Neural cell (in vitro differentiated cells): Measurements from ENCODE around the gene CLDN4. TPM values are rescaled to one million over a fixed set of nuclear protein-coding genes. Genes with fewer than 3 reads are reported as not detected.

Source experiments
- H2AFZ ChIP-seq: fragments of 200-600, 300-800 bp; sonication (generic), shearing (Covaris generic); 2 replicates; pipeline ENCODE4 v1.6.0; 2014; ENCODE audit warnings: low read depth, mild to moderate bottlenecking, antibody characterized with exemption, low read length, moderate library complexity
- H3F3A ChIP-seq: fragments of 200-600 bp; shearing (Covaris generic); 2 replicates; pipeline ENCODE4 v1.6.1; 2016; ENCODE audit warnings: mild to moderate bottlenecking, moderate library complexity, mixed read lengths, antibody characterized with exemption, low read length; ENCODE audit not compliant: insufficient read depth, poor library complexity, severe bottlenecking
- H3K27ac ChIP-seq: fragments of 200-600, 300-800 bp; sonication (generic), shearing (Covaris generic); 2 replicates; pipeline ENCODE4 v1.5.1; 2014; ENCODE audit warnings: mild to moderate bottlenecking, low read length, moderate library complexity
- H3K27me3 ChIP-seq: fragments of 300-800, 200-600 bp; sonication (generic), shearing (Covaris generic); 2 replicates; pipeline ENCODE4 v1.6.0; 2014; ENCODE audit warnings: mild to moderate bottlenecking, low read depth, low read length, moderate library complexity; ENCODE audit not compliant: insufficient read depth
- H3K36me3 ChIP-seq: fragments of 300-800, 200-600 bp; sonication (generic), shearing (Covaris generic); 2 replicates; pipeline ENCODE4 v1.5.1; 2014; ENCODE audit warnings: mild to moderate bottlenecking, antibody characterized with exemption, low read length, moderate library complexity; ENCODE audit not compliant: insufficient read depth
- H3K4me2 ChIP-seq: fragments of 300-800, 200-600 bp; sonication (generic), shearing (Covaris generic); 2 replicates; pipeline ENCODE4 v1.6.0; 2014; ENCODE audit warnings: mild to moderate bottlenecking, low read length
- H3K4me3 ChIP-seq: fragments of 300-800, 200-600 bp; sonication (generic), shearing (Covaris generic); 2 replicates; pipeline ENCODE4 v1.5.1; 2014; ENCODE audit warnings: mild to moderate bottlenecking, low read length, moderate library complexity
- H3K79me2 ChIP-seq: fragments of 200-600 bp; shearing (Covaris generic); replicated peaks from 2 replicates; pipeline ENCODE4 v1.6.0; 2014; ENCODE audit warnings: mild to moderate bottlenecking, low read length, moderate library complexity; ENCODE audit not compliant: insufficient read depth
- H3K9ac ChIP-seq: fragments of 300-800, 200-600 bp; sonication (generic), shearing (Covaris generic); 2 replicates; pipeline ENCODE4 v1.6.1; 2016; ENCODE audit warnings: mild to moderate bottlenecking, low read length, mixed read lengths
- H3K9me2 ChIP-seq: fragments of 200-600 bp; shearing (Covaris generic); 2 replicates; pipeline ENCODE4 v1.6.1; 2016; ENCODE audit warnings: mild to moderate bottlenecking, low read length, mixed read lengths; ENCODE audit not compliant: insufficient read depth
- H3K9me3 ChIP-seq: fragments of 200-600, 300-800 bp; sonication (generic), shearing (Covaris generic); 2 replicates; pipeline ENCODE4 v1.6.1; 2016; ENCODE audit warnings: mild to moderate bottlenecking, mixed run types, low read length, moderate library complexity, mixed read lengths
- H4K20me1 ChIP-seq: fragments of 200-600 bp; shearing (Covaris generic); 2 replicates; pipeline ENCODE4 v1.6.1; 2016; ENCODE audit warnings: mild to moderate bottlenecking, mixed run types; ENCODE audit not compliant: insufficient read depth
- EP300 ChIP-seq: fragments of 450-650 bp; conservative IDR thresholded peaks from 2 replicates; pipeline ENCODE4 v1.6.1; 2014; ENCODE audit warnings: antibody characterized with exemption, mild to moderate bottlenecking, moderate library complexity; ENCODE audit not compliant: poor library complexity, severe bottlenecking
- EZH2 ChIP-seq: fragments of 200-600, 300-800 bp; shearing (Covaris generic), sonication (generic); IDR thresholded peaks from 2 replicates; pipeline ENCODE4 v1.6.1; 2014; ENCODE audit warnings: antibody characterized with exemption, low read length, borderline replicate concordance, mild to moderate bottlenecking; ENCODE audit not compliant: insufficient read depth, poor library complexity, severe bottlenecking
- MXI1 ChIP-seq: fragments of 450-650 bp; conservative IDR thresholded peaks from 2 replicates; pipeline ENCODE4 v1.6.1; 2014; ENCODE audit warnings: antibody characterized with exemption, mild to moderate bottlenecking; ENCODE audit not compliant: poor library complexity, severe bottlenecking
- POLR2AphosphoS5 ChIP-seq: IDR thresholded peaks from 2 replicates; pipeline ENCODE4 v1.6.1; 2012
- RAD21 ChIP-seq: fragments of 450-650 bp; conservative IDR thresholded peaks from 2 replicates; pipeline ENCODE4 v1.6.1; 2014; ENCODE audit warnings: antibody characterized with exemption, mild to moderate bottlenecking, moderate library complexity
- SMC3 ChIP-seq: fragments of 450-650 bp; conservative IDR thresholded peaks from 2 replicates; pipeline ENCODE4 v1.6.1; 2014; ENCODE audit warnings: antibody characterized with exemption, mild to moderate bottlenecking, moderate library complexity; ENCODE audit not compliant: poor library complexity
- TAF1 ChIP-seq: IDR thresholded peaks from 2 replicates; pipeline ENCODE4 v1.6.1; 2012; ENCODE audit warnings: low read depth
- polyA plus RNA-seq: library from polyadenylated mRNA; depleted of rRNA; stranded (reverse); fragments of >200 nt; gene quantifications from 2 replicates; pipeline ENCODE4 v1.2.3, GENCODE V29; 2014
- TF ChIP-seq, protein P1 (sequence below): fragments of 450-650 bp; IDR thresholded peaks from 2 replicates; pipeline ENCODE4 v1.5.1; 2014; ENCODE audit warnings: antibody characterized with exemption, mild to moderate bottlenecking, moderate library complexity; ENCODE audit not compliant: poor library complexity, severe bottlenecking
- TF ChIP-seq, protein P2 (sequence below): IDR thresholded peaks from 2 replicates; pipeline ENCODE4 v1.6.1; 2012; ENCODE audit warnings: borderline replicate concordance

The CLDN4 gene
- polyA plus RNA-seq, 1 donor from 2014 or later: 0.09 TPM

DNA sequence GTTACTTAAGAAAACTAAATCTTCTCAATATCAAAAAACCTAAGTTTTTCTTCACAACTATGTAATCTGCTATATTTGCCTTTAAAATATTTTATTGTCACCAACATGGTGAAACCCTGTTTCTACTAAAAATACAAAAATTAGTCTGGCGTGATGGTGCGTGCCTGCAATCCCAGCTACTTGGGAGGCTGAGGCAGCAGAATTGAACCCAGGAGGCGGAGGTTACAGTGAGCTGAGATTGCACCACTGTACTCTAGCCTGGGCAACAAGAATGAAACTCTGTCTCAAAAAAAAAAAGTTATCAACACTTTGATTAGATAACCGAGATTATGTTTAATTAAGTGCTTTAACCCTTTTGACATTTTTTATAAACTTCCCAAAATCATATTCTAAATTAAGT is 28.3 kb upstream of the CLDN4 start:
- H3K9me2 ChIP-seq: no peaks in the 10 kb centered on the region
- H3K79me2 ChIP-seq: no peaks in the 10 kb centered on the region
- H2AFZ ChIP-seq: no peak overlapping the region
- H3K27ac ChIP-seq: no peak overlapping the region
- H3K4me3 ChIP-seq: no peak overlapping the region
- H3K9me3 ChIP-seq: no peaks in the 10 kb centered on the region
- no peaks in the 10 kb centered on the region for H3K36me3 ChIP-seq
- no peaks in the 10 kb centered on the region for H4K20me1 ChIP-seq
- TF ChIP-seq, protein P1, sequence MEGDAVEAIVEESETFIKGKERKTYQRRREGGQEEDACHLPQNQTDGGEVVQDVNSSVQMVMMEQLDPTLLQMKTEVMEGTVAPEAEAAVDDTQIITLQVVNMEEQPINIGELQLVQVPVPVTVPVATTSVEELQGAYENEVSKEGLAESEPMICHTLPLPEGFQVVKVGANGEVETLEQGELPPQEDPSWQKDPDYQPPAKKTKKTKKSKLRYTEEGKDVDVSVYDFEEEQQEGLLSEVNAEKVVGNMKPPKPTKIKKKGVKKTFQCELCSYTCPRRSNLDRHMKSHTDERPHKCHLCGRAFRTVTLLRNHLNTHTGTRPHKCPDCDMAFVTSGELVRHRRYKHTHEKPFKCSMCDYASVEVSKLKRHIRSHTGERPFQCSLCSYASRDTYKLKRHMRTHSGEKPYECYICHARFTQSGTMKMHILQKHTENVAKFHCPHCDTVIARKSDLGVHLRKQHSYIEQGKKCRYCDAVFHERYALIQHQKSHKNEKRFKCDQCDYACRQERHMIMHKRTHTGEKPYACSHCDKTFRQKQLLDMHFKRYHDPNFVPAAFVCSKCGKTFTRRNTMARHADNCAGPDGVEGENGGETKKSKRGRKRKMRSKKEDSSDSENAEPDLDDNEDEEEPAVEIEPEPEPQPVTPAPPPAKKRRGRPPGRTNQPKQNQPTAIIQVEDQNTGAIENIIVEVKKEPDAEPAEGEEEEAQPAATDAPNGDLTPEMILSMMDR: no peak
- TF ChIP-seq MXI1: no peak
- TF ChIP-seq, protein P2, sequence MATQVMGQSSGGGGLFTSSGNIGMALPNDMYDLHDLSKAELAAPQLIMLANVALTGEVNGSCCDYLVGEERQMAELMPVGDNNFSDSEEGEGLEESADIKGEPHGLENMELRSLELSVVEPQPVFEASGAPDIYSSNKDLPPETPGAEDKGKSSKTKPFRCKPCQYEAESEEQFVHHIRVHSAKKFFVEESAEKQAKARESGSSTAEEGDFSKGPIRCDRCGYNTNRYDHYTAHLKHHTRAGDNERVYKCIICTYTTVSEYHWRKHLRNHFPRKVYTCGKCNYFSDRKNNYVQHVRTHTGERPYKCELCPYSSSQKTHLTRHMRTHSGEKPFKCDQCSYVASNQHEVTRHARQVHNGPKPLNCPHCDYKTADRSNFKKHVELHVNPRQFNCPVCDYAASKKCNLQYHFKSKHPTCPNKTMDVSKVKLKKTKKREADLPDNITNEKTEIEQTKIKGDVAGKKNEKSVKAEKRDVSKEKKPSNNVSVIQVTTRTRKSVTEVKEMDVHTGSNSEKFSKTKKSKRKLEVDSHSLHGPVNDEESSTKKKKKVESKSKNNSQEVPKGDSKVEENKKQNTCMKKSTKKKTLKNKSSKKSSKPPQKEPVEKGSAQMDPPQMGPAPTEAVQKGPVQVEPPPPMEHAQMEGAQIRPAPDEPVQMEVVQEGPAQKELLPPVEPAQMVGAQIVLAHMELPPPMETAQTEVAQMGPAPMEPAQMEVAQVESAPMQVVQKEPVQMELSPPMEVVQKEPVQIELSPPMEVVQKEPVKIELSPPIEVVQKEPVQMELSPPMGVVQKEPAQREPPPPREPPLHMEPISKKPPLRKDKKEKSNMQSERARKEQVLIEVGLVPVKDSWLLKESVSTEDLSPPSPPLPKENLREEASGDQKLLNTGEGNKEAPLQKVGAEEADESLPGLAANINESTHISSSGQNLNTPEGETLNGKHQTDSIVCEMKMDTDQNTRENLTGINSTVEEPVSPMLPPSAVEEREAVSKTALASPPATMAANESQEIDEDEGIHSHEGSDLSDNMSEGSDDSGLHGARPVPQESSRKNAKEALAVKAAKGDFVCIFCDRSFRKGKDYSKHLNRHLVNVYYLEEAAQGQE: no peak
- no peak for TF ChIP-seq TAF1
- TF ChIP-seq RAD21: no peak
- TF ChIP-seq EP300: no peak
- no peak for TF ChIP-seq EZH2
- TF ChIP-seq POLR2AphosphoS5: no peak
- no peak for TF ChIP-seq SMC3
- no peaks in the 10 kb centered on the region for H3F3A ChIP-seq
- H3K9ac ChIP-seq: no peak overlapping the region
- no peaks in the 10 kb centered on the region for H3K27me3 ChIP-seq
- no peak overlapping the region for H3K4me2 ChIP-seq

DNA sequence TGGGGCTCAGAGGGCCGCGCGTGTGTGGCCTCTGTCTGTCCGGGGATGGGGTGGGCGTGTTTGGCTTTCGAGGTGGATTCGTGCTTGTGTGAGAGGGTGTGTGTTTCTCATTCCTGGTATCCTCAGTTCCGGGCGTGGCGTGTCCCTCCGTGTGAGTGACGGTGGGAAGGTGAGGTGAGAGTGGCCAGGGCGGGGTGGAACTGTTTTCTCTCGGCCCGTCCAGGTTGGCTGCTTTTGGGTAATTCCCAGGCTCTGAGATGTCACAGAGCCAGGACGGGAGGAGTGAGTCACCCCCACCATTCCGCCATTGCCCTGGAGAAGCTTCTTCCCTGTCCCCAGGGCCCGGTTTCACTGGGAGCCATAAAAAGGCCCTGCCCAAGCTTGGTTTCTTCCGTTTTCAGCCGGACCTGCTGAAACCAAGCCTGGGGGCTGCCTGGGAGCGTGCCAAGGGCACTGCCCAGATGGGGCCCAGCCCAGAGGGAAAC is 21.3 kb upstream of the CLDN4 start:
- no peaks in the 10 kb centered on the region for H3K27me3 ChIP-seq
- no peak overlapping the region for H3K4me2 ChIP-seq
- H3K9me2 ChIP-seq: no peaks in the 10 kb centered on the region
- H4K20me1 ChIP-seq: no peaks in the 10 kb centered on the region
- no peaks in the 10 kb centered on the region for H3K9me3 ChIP-seq
- H3K9ac ChIP-seq: no peak overlapping the region
- H3F3A ChIP-seq: no peaks in the 10 kb centered on the region
- H3K27ac ChIP-seq: no peak overlapping the region
- H3K79me2 ChIP-seq: no peaks in the 10 kb centered on the region
- H2AFZ ChIP-seq: no peak overlapping the region
- no peak overlapping the region for H3K4me3 ChIP-seq
- TF ChIP-seq EZH2 (no peak), POLR2AphosphoS5 (no peak), TAF1 (no peak)
- TF ChIP-seq, protein P1: no peak
- H3K36me3 ChIP-seq: no peaks in the 10 kb centered on the region
